ENCODE data around the gene FGD3.

- TF ChIP-seq EZH2 (IDR thresholded peaks at IDR 0.05; ENCODE audit: insufficient read depth, poor library complexity, severe bottlenecking) = no peak
- TF ChIP-seq EZH2phosphoT487 (IDR thresholded peaks at IDR 0.05; ENCODE audit: insufficient read depth, low read depth) = no peak
These were observed 56.5 kb downstream of the FGD3 start for GRCh38 chr9:93003552-93004407.
